HepG2 (cell line): ENCODE measurements around the gene SLC2A13. TPM values are rescaled to one million over a fixed set of nuclear protein-coding genes. Genes with fewer than 3 reads are reported as not detected.

Experiments used
- ATAC-seq: fragments of 200-7000 bp; cut with Tn5 transposase; 3 replicates; pipeline ENCODE4 v1.9.1; 2020; ENCODE audit warnings: mild to moderate bottlenecking, moderate library complexity
- BruUV-seq: library from RNA; stranded (reverse); fragments of 400-500 nt; replicated peaks from 2 replicates; lab custom pipeline; 2021; lab: Mats Ljungman, UMichigan
- CTCF ChIA-PET: fragments of 300-600 bp; formaldehyde crosslinking; extraction: SDS; loops from one replicate; lab custom pipeline; 2021; ENCODE audit warnings: low total read pairs, inconsistent platforms, low intra/inter-chr PET ratio; lab: Yijun Ruan, JAX
- POLR2A ChIA-PET: fragments of 350-600 bp; sonication (Branson Sonifier 250); formaldehyde crosslinking; loops from one replicate; lab custom pipeline; 2020; ENCODE audit warnings: antibody characterized with exemption, inconsistent platforms; lab: Yijun Ruan, JAX
- DNase-seq: peaks from one replicate; pipeline ENCODE4 v3.0.0-alpha.2; 2015; ENCODE audit warnings: low spot score
- FAIRE-seq: peaks from 3 replicates; lab custom pipeline; 2011; peaks lifted over from hg19 to GRCh38; lab: Jason Lieb, UNC
- H2AFZ ChIP-seq: one replicate; pipeline ENCODE4 v1.6.1; 2011; ENCODE audit warnings: low read length, inconsistent platforms
- H3K27ac ChIP-seq: fragments of 300-600 bp; 3 replicates; pipeline ENCODE4 v1.8.0; 2011; ENCODE audit warnings: mixed run types, mild to moderate bottlenecking, mixed read lengths, low read length, inconsistent platforms; ENCODE audit not compliant: insufficient read depth; ENCODE audit errors: extremely low read length
- H3K27me3 ChIP-seq, 2 experiments: fragments of 200-600 bp in 1 of 2; 2 replicates in 1 of 2; 3 replicates in 1 of 2; pipeline versions ENCODE4 v1.6.0 to v1.8.0; 2011; ENCODE audit warnings: low read length in 2 of 2, mild to moderate bottlenecking in 2 of 2, moderate library complexity in 2 of 2, inconsistent platforms in 1 of 2; ENCODE audit not compliant: insufficient read depth in 2 of 2, control insufficient read depth in 1 of 2
- H3K36me3 ChIP-seq, 2 experiments: fragments of 200-600 bp in 1 of 2; replicated peaks in 1 of 2; 2 replicates in 1 of 2; 3 replicates in 1 of 2; pipeline versions ENCODE4 v1.5.1 to v1.8.0; 2011; ENCODE audit warnings: low read length in 2 of 2, inconsistent platforms in 1 of 2; ENCODE audit not compliant: insufficient read depth in 2 of 2, control insufficient read depth in 1 of 2
- H3K4me1 ChIP-seq: 2 replicates; pipeline ENCODE4 v1.5.1; 2012; ENCODE audit warnings: low read length, inconsistent platforms; ENCODE audit not compliant: insufficient read depth
- H3K4me2 ChIP-seq: 2 replicates; pipeline ENCODE4 v1.6.0; 2011; ENCODE audit warnings: low read depth, low read length, inconsistent platforms
- H3K4me3 ChIP-seq, 3 experiments: fragments of 200-600 bp in 1 of 3; sonication (generic), shearing (Covaris generic) in 1 of 3; replicated peaks in 1 of 3; 2 replicates each; pipeline ENCODE4 v1.5.1; 2011 to 2016; ENCODE audit warnings: low read length in 3 of 3, inconsistent platforms in 2 of 3, low read depth in 2 of 3, mild to moderate bottlenecking in 2 of 3, control low read depth in 1 of 3, mixed read lengths in 1 of 3; ENCODE audit not compliant: insufficient read depth in 1 of 3
- H3K79me2 ChIP-seq: one replicate; pipeline ENCODE4 v1.6.1; 2011; ENCODE audit warnings: low read length, inconsistent platforms; ENCODE audit not compliant: insufficient read depth
- H3K9ac ChIP-seq: 2 replicates; pipeline ENCODE4 v1.6.0; 2011; ENCODE audit warnings: mild to moderate bottlenecking, low read depth, low read length, inconsistent platforms; ENCODE audit not compliant: insufficient read depth
- H3K9me3 ChIP-seq: 2 replicates; pipeline ENCODE4 v1.5.1; 2012; ENCODE audit warnings: mild to moderate bottlenecking, low read length
- H4K20me1 ChIP-seq: 2 replicates; pipeline ENCODE4 v1.6.0; 2011; ENCODE audit warnings: inconsistent platforms, mild to moderate bottlenecking, low read length, moderate library complexity; ENCODE audit not compliant: insufficient read depth
- CHD4 ChIP-seq: fragments of 200-600 bp; sonication (generic); IDR thresholded peaks from 2 replicates; pipeline ENCODE4 v1.7.0; 2017; ENCODE audit warnings: mild to moderate bottlenecking, low read length, borderline replicate concordance
- DNMT3B ChIP-seq: conservative IDR thresholded peaks from 2 replicates; pipeline ENCODE4 v1.6.1; 2016; ENCODE audit warnings: missing biosample characterization, control low read depth
- ETS1 ChIP-seq: sonication (generic); formaldehyde crosslinking; IDR thresholded peaks from 2 replicates; pipeline ENCODE4 v1.4.0; 2020; ENCODE audit warnings: missing genetic modification reagents
- KLF6 ChIP-seq: IDR thresholded peaks from 2 replicates; pipeline ENCODE4 v1.8.0; 2016; ENCODE audit warnings: missing biosample characterization, missing genetic modification reagents
- NFKB2 ChIP-seq: sonication (generic); formaldehyde crosslinking; IDR thresholded peaks from 2 replicates; pipeline ENCODE4 v1.4.0; 2020; ENCODE audit warnings: missing genetic modification reagents, borderline replicate concordance
- XBP1 ChIP-seq: sonication (generic); formaldehyde crosslinking; IDR thresholded peaks from 2 replicates; pipeline ENCODE4 v1.5.0; 2020; ENCODE audit warnings: missing genetic modification reagents
- ZFP90 ChIP-seq: sonication (generic); formaldehyde crosslinking; IDR thresholded peaks from 2 replicates; pipeline ENCODE4 v1.8.0; 2022; ENCODE audit warnings: missing genetic modification reagents, mild to moderate bottlenecking, inconsistent platforms, borderline replicate concordance
- WGBS: methylation state at CpG from one replicate; pipeline ENCODE4 v1.1.6; 2017; ENCODE audit warnings: low lambda C conversion rate; 5-methylcytosine and 5-hydroxymethylcytosine counted together
- in situ Hi-C: cut with HindIII; loops from 2 replicates; pipeline ENCODE4 v1.10.0; 2017; ENCODE audit warnings: low pct_unique_long_range_greater_than_20kb; ENCODE audit not compliant: extremely low pct_ligation_motif_present
- intact Hi-C: fragments of 100-400 bp; cut with micrococcal nuclease; formaldehyde crosslinking; loops from one replicate; pipeline ENCODE4 v1.10.0; 2022; ENCODE audit not compliant: unreplicated experiment
- polyA plus RNA-seq, 8 experiments: library from polyadenylated mRNA; depleted of rRNA in 3 of 8; stranded (reverse) in 7 of 8; unstranded in 1 of 8; fragments of >200 nt; fragmentation: Illumina TruSeq in 4 of 8; extraction: Trizol in 4 of 8; gene quantifications; 2 replicates each; pipeline versions ENCODE4 v1.2.1 to v1.2.3, GENCODE V29; 2011 to 2016; ENCODE audit warnings: low read depth in 4 of 8, missing spikeins in 1 of 8, mixed read lengths in 1 of 8; ENCODE audit not compliant: insufficient read depth in 1 of 8
- total RNA-seq, 5 experiments: library from RNA; depleted of rRNA; stranded (reverse); fragments of >200 nt; fragmentation: Illumina TruSeq; extraction: Trizol; gene quantifications; 2 replicates each; pipeline ENCODE4 v1.2.3, GENCODE V29; 2016; ENCODE audit warnings: low read depth in 1 of 5
- TF ChIP-seq, protein P1 (sequence below), 2 experiments: IDR thresholded peaks; 2 replicates each; pipeline ENCODE4 v1.6.1; 2011 to 2012; ENCODE audit warnings: low read length in 2 of 2, borderline replicate concordance in 1 of 2, low read depth in 1 of 2, mild to moderate bottlenecking in 1 of 2, moderate library complexity in 1 of 2

The SLC2A13 gene
- total and polyA plus RNA-seq, 2 of the 13 experiments (the other 11 are each of a cell fraction or from before 2014, with no cell fraction given) = 5.5 to 6.0 TPM

GRCh38 chr12:40015881-40016280 is 90.0 kb downstream of the SLC2A13 start:
- in situ Hi-C loops (no loop called here), intact Hi-C loops (no loop called here)
- no TSS peak for BruUV-seq
- Histone ChIP-seq H4K20me1 (no peaks in the 10 kb centered on the region), H3K9ac (no peak overlapping the region), H3K4me2 (no peak overlapping the region), H2AFZ (no peak overlapping the region), H3K4me1 (no peaks in the 10 kb centered on the region), H3K36me3 (no peaks in the 10 kb centered on the region), H3K27ac (no peak overlapping the region), H3K4me3 (no peak overlapping the region), H3K79me2 (no peaks in the 10 kb centered on the region), H3K27me3 (no peaks in the 10 kb centered on the region), H3K9me3 (no peaks in the 10 kb centered on the region)
- ChIA-PET CTCF (no interaction called here), POLR2A (no interaction called here)
- TF ChIP-seq KLF6 (CRISPR knock-in tag) (no peak), XBP1 (CRISPR knock-in tag) (no peak), ZFP90 (CRISPR knock-in tag) (no peak), NFKB2 (CRISPR knock-in tag) (no peak), ETS1 (CRISPR knock-in tag) (no peak), DNMT3B (no peak), CHD4 (no peak)
- TF ChIP-seq, protein P1, sequence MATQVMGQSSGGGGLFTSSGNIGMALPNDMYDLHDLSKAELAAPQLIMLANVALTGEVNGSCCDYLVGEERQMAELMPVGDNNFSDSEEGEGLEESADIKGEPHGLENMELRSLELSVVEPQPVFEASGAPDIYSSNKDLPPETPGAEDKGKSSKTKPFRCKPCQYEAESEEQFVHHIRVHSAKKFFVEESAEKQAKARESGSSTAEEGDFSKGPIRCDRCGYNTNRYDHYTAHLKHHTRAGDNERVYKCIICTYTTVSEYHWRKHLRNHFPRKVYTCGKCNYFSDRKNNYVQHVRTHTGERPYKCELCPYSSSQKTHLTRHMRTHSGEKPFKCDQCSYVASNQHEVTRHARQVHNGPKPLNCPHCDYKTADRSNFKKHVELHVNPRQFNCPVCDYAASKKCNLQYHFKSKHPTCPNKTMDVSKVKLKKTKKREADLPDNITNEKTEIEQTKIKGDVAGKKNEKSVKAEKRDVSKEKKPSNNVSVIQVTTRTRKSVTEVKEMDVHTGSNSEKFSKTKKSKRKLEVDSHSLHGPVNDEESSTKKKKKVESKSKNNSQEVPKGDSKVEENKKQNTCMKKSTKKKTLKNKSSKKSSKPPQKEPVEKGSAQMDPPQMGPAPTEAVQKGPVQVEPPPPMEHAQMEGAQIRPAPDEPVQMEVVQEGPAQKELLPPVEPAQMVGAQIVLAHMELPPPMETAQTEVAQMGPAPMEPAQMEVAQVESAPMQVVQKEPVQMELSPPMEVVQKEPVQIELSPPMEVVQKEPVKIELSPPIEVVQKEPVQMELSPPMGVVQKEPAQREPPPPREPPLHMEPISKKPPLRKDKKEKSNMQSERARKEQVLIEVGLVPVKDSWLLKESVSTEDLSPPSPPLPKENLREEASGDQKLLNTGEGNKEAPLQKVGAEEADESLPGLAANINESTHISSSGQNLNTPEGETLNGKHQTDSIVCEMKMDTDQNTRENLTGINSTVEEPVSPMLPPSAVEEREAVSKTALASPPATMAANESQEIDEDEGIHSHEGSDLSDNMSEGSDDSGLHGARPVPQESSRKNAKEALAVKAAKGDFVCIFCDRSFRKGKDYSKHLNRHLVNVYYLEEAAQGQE (IDR thresholded peaks at IDR 0.05; ENCODE audit: borderline replicate concordance in 1 of 2, low read depth in 1 of 2, low read length in 2 of 2) = no peak
- 99% methylated on average over 2 of the region's 2 CpGs for WGBS
- DNase-seq (no peak), FAIRE-seq (no peak), ATAC-seq (no peak)
